Erythroblast (primary cell): ENCODE data around the gene KICS2.

ENCODE experiments used
- GATA1 ChIP-seq: IDR thresholded peaks from 2 replicates; pipeline ENCODE4 v1.6.1; 2011; ENCODE audit warnings: low read depth, mild to moderate bottlenecking, control low read depth, low read length, moderate library complexity
- POLR2A ChIP-seq: IDR thresholded peaks from 2 replicates; pipeline ENCODE4 v1.6.1; 2011; ENCODE audit warnings: mild to moderate bottlenecking, low read length

- no peak for TF ChIP-seq POLR2A
- no peak for TF ChIP-seq GATA1
Observed at GRCh38 chr12:64256166-64256800, 34.2 kb upstream of the KICS2 start.
